Measurements from ENCODE around the gene NLRP3. TPM values are rescaled to one million over a fixed set of nuclear protein-coding genes. Genes with fewer than 3 reads are reported as not detected.
"Not testable (repeated sequence)": the region's sequence is repeated elsewhere in the genome, so short reads cannot be mapped to it uniquely, and the experiment has no call there.

Gene NLRP3
- total RNA-seq (2014; rRNA removed; shearing (Covaris generic)): 0.24 and 0.43 TPM in 2 replicates

DNA sequence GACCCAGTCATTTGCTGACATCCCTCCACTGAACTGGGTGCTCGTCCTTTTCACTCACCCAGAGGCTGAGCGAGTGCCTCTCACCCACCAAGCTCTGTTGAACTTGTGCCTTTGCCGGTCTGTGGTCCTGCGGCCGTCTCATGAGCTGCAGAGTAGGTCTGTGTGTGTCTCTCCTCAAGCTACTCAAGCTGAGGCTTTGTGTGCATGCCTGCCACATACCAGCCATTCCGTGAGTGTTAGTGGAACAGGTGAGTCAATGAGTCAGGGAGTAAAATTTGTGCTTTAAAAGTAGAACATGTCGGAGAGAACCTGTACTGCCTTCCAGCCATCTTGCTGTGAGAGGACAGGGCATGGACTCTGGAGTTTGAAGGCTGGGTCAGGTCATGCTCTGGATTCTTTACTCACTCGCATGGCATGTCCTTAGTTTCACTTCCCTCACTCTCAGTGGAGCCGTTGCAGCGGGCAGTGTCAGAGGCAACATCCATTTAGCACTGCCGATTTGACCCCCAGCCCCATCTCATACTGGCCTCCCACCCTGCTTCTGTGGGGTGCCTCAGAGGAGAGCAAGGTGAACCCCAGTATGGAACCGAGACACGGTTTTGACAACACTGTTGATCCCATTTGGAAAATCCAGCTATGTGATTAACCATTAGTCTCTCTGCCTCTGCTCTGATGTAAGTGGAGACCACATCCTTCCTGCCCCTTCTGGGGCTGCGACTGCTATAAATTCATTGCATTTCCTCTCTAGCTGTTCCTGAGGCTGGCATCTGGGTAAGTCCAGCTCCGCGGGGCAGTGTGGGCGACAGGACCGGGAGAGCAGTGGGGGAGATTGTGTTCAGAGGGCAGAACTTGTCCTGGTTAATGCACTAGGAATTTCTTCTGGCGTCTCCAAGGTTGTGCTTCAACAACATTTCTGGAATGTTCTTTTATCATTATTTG is at the start of gene NLRP3:
Gene NLRP3 (plus strand): TSS at position 751 of the 939 bp plus-strand sequence. CDS start 2,628 bp downstream, outside the sequence.
- DNase-seq (ENCODE audit: low spot score): peak; percentile 69

DNA sequence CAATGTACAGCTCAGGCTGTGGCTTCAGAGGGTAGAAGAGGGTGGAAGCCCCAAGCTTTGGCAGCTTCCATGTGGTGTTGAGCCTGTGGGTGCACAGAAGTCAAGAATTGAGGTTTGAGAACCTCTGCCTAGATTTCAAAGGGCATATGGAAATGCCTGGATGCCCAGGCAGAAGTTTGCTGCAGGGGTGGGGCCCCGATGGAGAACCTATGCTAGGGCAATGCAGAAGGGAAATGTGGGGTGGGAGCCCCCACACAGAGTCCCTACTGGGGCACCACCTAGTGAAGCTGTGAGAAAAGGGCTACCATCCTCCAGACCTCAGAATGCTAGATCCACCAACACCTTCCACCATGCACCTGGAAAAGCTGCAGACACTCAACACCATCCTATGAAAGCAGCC is 49.6 kb upstream of the NLRP3 start:
- not testable (repeated sequence) for DNase-seq (ENCODE audit: low spot score)

DNA sequence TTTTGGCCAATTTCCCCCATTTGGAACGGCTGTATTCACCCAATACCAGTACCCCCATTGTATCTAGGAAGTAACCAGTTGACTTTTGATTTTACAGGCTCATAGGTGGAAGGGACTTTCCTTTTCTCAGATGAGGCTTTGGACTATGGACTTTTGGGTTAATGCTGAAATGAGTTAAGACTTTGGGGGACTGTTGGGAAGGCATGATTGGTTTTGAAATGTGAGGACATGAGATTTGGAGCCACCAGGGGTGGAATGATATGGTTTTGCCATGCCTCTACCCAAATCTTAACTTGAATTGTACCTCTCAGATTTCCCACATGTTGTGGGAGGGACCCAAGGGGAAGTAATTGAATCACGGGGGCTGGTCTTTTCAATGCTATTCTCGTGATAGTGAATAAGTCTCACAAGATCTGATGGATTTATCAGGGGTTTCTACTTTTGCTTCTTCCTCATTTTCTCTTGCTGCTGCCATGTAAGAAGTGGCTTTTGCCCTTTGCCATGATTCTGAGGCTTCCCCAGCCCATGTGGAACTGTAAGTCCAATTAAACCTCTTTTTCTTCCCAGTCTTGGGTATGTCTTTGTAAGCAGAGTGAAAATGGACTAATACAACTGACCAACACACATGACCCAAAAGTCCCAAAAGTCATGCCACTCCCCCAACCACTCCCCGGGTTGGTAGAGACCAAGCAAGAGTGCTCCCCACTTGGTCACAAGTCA is 48.9 kb upstream of the NLRP3 start:
- DNase-seq (ENCODE audit: low spot score): no peak

- DNase-seq (ENCODE audit: low spot score): peak; percentile 96
Observed at GRCh38 chr1:247367786-247368422, 48.1 kb upstream of the NLRP3 start.

DNA sequence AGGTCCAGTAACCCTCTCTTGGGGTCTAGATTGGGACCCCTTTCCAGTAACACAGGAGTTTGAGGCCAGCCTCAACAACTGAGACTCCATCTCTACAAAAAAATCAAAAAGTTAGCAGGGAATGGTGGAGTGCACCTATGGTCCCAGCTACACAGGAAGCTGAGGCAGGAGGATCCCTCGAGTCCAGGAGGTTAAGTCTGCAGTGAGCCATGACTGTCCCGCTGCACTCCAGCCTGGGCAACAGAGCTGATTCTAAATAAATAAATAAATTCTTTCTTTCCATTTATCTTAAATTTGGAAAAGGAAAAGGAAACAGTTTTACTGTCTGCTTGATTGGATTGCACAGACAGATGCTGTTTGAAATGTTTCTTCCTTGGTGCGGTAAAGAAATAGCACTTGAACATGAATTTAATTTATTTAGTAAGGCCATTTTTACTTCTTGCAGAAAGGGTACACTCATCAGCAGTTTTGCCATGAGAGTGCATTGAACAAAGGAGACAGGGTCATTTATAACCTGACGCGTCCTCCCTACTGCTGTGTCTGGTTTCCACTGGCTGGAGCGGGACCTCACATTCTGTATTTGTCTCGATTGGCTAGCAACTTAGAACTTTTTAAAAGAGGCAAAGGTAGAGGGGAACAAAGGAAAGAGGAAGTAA is 47.4 kb upstream of the NLRP3 start:
- no peak for DNase-seq (ENCODE audit: low spot score)

DNA sequence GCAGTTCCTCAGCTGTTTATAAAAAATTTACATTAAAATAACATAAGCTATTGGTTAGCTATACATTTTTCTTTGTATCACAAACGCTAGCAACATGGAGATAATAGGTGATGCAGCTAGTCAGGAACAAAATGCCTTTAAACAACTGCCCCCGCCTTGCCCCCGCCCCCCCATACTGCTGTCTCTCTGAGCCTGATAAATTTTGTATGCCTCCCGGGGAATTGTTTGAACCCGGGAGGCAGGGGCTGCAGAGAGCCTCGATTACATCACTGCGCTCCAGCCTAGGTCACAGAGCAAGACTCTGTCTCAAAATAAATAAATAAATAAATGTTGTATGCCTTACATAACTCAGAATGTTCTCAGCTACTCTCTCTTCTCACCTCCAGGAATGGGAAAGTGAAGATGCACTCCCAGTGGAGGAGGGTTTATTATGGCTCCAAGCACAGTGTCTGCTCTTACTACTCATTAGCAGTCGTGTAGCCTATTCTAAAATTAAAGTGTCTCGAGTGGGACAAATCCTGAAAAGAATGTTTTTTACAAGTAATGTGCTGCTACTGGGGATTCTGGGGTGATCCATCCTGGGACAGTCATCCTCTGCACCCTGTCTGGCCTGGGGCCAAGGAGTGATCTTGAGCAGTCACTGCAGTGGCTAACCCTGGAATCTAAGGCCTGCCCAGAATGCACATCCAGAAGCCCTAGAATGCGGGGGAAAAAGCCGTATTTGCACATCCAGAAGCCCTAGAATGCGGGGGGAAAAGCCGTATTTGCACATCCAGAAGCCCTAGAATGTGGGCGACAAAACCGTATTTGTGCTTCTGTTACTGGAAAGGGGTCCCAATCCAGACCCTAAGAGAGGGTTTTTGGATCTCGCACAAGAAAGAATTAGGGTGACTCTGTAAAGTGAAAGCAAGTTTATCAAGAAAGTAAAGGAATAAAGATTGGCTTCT is 44.9 kb upstream of the NLRP3 start:
- no peak for DNase-seq (ENCODE audit: low spot score)

GRCh38 chr1:247371801-247372259 is 44.1 kb upstream of the NLRP3 start:
- no peak for DNase-seq (ENCODE audit: low spot score)

DNA sequence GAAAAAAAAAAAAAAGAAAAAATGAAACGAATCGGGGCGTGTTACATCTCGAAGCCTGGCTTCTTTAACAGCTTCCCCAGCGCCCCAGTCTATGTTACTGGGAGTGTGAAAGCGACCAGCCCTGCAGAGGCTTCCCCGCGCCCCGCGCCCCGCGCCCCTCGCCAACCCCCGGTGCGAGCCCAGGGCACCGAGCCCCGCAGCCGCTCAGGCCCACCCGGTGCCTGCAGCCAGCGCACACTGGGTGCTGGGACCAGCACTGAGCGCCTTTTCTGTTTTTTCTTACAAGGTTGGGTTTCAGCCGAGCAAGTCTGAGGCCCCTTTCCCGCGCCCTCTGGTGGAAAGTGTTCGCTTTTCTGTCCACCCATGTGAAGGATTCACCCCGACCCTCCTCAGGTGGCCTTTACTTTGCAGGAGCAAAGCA is 42.2 kb upstream of the NLRP3 start:
- no peak for DNase-seq (ENCODE audit: low spot score)

DNA sequence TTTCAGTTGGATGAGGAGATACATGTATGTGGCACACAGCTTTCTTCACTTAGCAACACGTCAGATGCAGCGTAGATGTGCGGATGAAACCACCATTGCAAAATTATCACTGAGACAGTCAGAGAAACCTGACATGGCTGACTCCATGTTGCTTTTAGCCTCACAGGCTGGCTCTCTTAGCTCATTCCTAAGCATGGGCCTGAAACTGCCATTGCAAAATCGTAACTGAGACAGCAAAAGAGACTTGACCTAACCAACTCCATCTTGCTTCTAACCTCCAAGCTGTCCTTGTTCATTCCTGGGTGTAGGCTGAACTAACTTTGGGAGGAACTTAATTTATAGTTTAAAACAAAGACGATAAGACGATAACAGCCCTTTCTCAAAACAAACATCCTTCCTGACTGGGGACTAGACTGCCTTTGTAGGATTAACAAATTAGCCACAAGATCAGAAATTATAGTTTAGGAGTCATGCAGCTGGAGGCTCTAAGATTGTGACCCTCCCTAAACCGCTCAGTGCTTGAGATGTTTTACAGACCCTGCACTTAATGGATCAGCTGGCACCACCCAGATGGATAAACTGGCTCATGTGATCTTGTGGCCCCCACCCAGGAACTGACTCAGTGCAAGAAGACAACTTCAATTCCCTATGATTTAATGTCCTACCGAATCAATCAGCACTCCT is 41.2 kb upstream of the NLRP3 start:
- peak; percentile 56 for DNase-seq (ENCODE audit: low spot score)

DNA sequence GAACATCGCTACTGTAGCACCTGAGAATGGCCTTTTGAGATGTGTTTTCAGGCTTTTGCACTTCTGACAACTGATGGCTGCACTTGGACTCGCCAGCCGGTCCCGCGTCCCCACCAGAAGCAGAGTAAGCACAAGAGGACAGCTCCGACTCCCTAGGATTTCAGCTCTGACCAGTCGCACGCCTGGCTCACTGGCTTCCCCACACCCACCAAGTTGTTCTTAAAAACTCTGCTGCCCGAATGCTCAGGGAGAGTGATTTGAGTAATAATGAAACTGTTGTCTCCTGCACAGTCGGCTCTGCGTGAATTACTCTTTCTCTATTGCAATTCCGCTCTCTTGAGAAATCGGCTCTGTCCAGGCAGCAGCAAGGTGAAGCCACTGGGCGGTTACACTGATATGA is 40.2 kb upstream of the NLRP3 start:
- DNase-seq (ENCODE audit: low spot score): no peak

- DNase-seq (ENCODE audit: low spot score): no peak
Observed at GRCh38 chr1:247376659-247377058, 39.3 kb upstream of the NLRP3 start.

- not testable (repeated sequence) for DNase-seq (ENCODE audit: low spot score)
Observed at GRCh38 chr1:247377656-247378055, 38.3 kb upstream of the NLRP3 start.

GRCh38 chr1:247378334-247379073 is 37.5 kb upstream of the NLRP3 start:
- no peak for DNase-seq (ENCODE audit: low spot score)

DNA sequence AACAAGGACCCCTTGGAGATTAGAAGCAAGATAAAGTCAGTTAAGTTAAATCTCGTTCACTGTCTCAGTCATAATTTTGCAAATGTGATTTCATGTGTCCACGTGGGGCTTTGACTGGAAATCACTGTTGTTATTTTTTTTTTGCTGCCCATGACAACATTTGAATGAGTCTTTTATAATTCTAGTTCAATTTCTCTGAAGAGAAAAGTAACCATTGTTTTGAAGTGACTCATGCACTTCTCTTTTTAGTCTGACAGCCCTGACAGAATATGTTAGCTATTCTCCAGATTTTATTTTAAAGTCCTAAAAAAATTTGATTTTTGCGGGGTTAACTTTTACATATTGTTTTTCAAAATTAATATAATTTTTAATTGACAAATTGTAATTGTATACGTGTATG is 30.7 kb upstream of the NLRP3 start:
- peak; percentile 44 for DNase-seq (ENCODE audit: low spot score)

GRCh38 chr1:247386217-247386616 is 29.8 kb upstream of the NLRP3 start:
- DNase-seq (ENCODE audit: low spot score): no peak

GRCh38 chr1:247386687-247387086 is 29.3 kb upstream of the NLRP3 start:
- DNase-seq (ENCODE audit: low spot score): peak; percentile 79

GRCh38 chr1:247387096-247387495 is 28.9 kb upstream of the NLRP3 start:
- DNase-seq (ENCODE audit: low spot score): no peak

GRCh38 chr1:247387565-247387964 is 28.4 kb upstream of the NLRP3 start:
- peak; percentile 69 for DNase-seq (ENCODE audit: low spot score)

All from A172 (cell line).